Measurements from ENCODE around the gene CRIP1.

DNA sequence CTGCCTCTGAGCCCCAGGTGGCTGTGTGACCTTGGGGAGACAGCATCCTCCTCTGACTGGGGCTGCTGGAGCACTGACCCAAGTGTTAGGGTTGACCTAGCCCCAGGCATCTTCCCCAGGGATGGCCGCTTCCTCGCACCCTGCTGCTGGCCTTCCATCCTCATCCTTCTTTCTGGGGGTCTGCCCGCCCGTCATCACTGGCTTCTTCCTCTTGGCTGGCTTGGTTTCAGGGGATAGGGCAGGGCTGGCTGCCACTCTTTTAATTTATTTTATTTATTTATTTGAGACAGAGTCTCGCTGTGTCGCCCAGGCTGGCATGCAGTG lies 7.9 kb downstream of the CRIP1 start:
- no peak for TF ChIP-seq EZH2 (IDR thresholded peaks at IDR 0.05; ENCODE audit: borderline replicate concordance, insufficient read depth, low read depth, low read length, poor library complexity, severe bottlenecking)
- TF ChIP-seq, protein P1, sequence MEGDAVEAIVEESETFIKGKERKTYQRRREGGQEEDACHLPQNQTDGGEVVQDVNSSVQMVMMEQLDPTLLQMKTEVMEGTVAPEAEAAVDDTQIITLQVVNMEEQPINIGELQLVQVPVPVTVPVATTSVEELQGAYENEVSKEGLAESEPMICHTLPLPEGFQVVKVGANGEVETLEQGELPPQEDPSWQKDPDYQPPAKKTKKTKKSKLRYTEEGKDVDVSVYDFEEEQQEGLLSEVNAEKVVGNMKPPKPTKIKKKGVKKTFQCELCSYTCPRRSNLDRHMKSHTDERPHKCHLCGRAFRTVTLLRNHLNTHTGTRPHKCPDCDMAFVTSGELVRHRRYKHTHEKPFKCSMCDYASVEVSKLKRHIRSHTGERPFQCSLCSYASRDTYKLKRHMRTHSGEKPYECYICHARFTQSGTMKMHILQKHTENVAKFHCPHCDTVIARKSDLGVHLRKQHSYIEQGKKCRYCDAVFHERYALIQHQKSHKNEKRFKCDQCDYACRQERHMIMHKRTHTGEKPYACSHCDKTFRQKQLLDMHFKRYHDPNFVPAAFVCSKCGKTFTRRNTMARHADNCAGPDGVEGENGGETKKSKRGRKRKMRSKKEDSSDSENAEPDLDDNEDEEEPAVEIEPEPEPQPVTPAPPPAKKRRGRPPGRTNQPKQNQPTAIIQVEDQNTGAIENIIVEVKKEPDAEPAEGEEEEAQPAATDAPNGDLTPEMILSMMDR (IDR thresholded peaks at IDR 0.05): no peak
